Fibroblast of villous mesenchyme (primary cell): ENCODE measurements around the gene NOSTRIN. TPM values are rescaled to one million over a fixed set of nuclear protein-coding genes. Genes with fewer than 3 reads are reported as not detected.

Experiments
- DNase-seq: peaks from one replicate; pipeline ENCODE4 v3.0.0-alpha.2; 2010; ENCODE audit warnings: low read depth
- H3K4me3 ChIP-seq: 2 replicates; pipeline ENCODE4 v1.5.1; 2011; ENCODE audit warnings: low read depth, mild to moderate bottlenecking, low read length
- CTCF ChIP-seq: IDR thresholded peaks from 2 replicates; pipeline ENCODE4 v1.5.1; 2012; ENCODE audit warnings: low read depth, mild to moderate bottlenecking, low read length; ENCODE audit not compliant: insufficient read depth
- total RNA-seq: library from RNA; depleted of rRNA; stranded (reverse); fragments of >200 nt; gene quantifications from 2 replicates; pipeline ENCODE4 v1.2.3, GENCODE V29; 2012

The NOSTRIN gene
- total RNA-seq, result 0.32 and 0.43 TPM in 2 replicates

- no peak for TF ChIP-seq CTCF
- no peak within 1 kb of the TSS for H3K4me3 ChIP-seq
- peak; percentile 57 for DNase-seq
Measured at GRCh38 chr2:168801961-168802858, at the start of gene NOSTRIN. NOSTRIN (plus strand) TSS chr2:168802637; CDS start chr2:168802647, 10 bp downstream.

GRCh38 chr2:168753765-168754329 is 48.6 kb upstream of the NOSTRIN start:
- no peak for TF ChIP-seq CTCF
- no peak overlapping the region for H3K4me3 ChIP-seq
- DNase-seq, result no peak

- DNase-seq, result no peak
- no peak for TF ChIP-seq CTCF
- no peak overlapping the region for H3K4me3 ChIP-seq
Measured at GRCh38 chr2:168757223-168757622, 45.2 kb upstream of the NOSTRIN start.

- peak; percentile 61 for DNase-seq
- TF ChIP-seq CTCF, result peak; percentile 65
- H3K4me3 ChIP-seq, result no peak overlapping the region
Measured at GRCh38 chr2:168758970-168759820, 43.2 kb upstream of the NOSTRIN start.

- no peak for TF ChIP-seq CTCF
Measured at GRCh38 chr2:168765401-168765800, 37.0 kb upstream of the NOSTRIN start.

GRCh38 chr2:168766600-168766999 is 35.8 kb upstream of the NOSTRIN start:
- TF ChIP-seq CTCF, result no peak
- H3K4me3 ChIP-seq, result no peak overlapping the region
- no peak for DNase-seq

More at GRCh38 chr2:168765401-168765800, 37.0 kb upstream of the NOSTRIN start:
- H3K4me3 ChIP-seq, result no peak overlapping the region
- DNase-seq, result no peak
